Erythroblast (primary cell): Measurements from ENCODE around the gene C3orf62.
"Not testable (repeated sequence)": the region's sequence is repeated elsewhere in the genome, so short reads cannot be mapped to it uniquely, and the experiment has no call there.

Experiments used
- GATA1 ChIP-seq: IDR thresholded peaks from 2 replicates; pipeline ENCODE4 v1.6.1; 2011; ENCODE audit warnings: low read depth, mild to moderate bottlenecking, control low read depth, low read length, moderate library complexity
- POLR2A ChIP-seq: IDR thresholded peaks from 2 replicates; pipeline ENCODE4 v1.6.1; 2011; ENCODE audit warnings: mild to moderate bottlenecking, low read length

- not testable (repeated sequence) for TF ChIP-seq POLR2A, GATA1
Observed at GRCh38 chr3:49240091-49240490, 36.9 kb downstream of the C3orf62 start.
